NOMO-1 treated with dmso at 0.1 percent for 144 hours (cell line): ENCODE results near the gene ARHGEF38.
"Not testable (repeated sequence)": the region's sequence is repeated elsewhere in the genome, so short reads cannot be mapped to it uniquely, and the experiment has no call there.

ENCODE experiments used
- DNase-seq: peaks from one replicate; lab custom pipeline; 2025; ENCODE audit not compliant: unreplicated experiment; lab: John Stamatoyannopoulos, UW

ARHGEF38 gene

GRCh38 chr4:105607876-105608275 lies 55.5 kb downstream of the ARHGEF38 start:
- no peak for DNase-seq

GRCh38 chr4:105609819-105610218 lies 57.4 kb downstream of the ARHGEF38 start:
- DNase-seq: not testable (repeated sequence)

GRCh38 chr4:105613306-105613705 lies 60.9 kb downstream of the ARHGEF38 start:
- DNase-seq: no peak

DNA sequence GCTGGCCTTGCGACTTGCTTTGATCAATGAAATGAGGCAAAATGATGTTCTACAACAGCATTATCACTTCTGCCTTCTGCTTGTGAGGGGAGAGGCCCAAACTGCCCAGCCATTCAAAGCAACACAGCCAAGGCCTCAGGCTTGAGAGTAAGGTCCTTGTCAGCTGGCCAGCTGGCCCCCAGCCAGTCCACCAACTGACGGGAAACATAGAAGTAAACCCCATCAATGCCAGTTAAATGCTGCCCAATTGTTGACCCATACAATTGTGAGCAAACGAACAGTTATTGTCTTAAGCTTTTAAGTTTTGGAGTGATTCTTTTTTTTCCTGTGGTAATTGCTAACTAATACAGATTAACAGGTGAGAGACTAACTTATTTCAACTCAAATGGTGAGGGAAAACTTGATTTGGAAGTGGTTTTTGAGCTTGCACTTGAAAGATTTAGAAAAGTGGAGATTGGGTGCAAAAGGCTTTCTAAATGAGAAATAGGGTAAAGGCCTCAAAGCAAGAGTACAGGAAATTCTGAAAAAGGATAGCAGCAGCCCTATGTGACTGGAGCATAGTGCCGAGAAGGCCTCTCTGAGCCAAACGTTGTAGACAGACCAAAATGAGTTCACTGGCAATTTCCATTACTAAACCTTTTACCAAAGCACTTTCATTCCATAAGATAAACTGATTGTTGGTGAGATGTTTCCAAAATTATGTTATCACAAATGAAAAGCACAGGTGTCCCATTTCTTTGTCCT lies 66.9 kb downstream of the ARHGEF38 start:
- no peak for DNase-seq

DNA sequence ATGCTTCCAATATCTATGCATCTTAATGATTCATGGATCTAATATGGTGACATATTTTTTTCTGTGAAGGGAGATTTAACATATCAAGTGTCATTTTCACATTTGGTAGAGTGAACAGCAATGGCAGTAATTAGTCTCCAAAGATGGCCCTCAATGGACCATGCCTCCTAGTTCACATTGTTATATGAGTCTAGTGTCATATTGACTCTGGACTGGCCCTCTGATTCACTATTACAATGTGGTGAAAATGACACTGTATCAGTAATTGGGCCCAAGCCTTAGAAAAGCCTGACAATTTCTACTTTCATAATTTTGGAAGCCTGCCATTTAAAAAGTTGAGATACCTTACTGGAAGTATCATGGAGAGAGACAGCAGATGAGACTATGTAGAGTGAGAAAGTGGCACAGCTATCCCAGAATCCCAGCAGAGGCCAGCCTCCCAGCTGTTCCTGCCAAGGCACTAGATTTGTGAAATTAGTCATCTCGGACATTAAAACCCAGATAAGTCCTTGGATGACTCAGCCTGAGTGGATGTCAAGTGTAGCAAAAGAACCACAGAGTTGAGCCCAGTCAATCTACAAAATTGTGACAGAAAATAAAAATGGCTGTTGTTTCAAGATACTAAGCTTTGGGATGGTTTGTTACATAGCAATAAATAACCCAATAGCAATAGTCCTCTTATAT lies 68.4 kb downstream of the ARHGEF38 start:
- no peak for DNase-seq

DNA sequence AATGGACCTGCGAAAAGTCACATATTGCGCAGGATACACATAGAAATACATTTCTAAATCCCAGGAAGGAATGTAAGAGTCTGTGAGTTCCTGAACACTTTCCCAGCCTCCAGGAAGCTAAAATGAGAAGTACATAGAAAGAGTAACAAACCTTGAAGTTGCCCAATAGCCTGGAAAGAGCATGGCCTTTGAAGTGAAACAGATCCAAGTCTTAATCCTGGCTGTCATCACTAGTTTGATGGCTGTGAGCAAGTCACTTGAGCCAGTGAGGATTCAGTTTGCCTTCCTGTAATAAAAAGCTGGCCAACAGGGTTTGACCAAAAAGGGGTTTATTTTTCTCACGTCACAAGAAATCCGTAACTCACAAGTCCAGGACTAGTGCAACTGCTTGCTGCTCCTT lies 69.8 kb downstream of the ARHGEF38 start:
- no peak for DNase-seq

- DNase-seq: no peak
Measured at GRCh38 chr4:105623099-105623498, 70.7 kb downstream of the ARHGEF38 start.

DNA sequence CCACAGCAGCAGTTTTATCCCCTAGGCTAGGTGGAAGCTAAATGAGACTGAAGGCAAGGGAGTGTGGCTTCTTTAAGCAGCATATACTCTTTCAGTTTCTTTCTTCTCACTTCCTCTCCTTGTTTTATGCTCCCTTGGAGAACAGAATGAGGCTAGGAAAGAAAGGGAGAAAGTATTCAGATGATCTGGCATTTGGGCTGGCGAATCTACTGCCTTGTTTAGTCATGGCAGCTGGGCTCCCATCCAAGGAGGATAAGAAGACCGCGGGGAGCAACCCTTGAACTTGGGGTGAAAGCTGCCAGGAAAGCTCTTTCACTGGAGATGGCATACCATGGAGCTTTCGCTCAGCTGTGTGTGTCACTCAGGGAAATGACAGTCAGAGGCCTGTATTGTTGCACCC lies 72.1 kb downstream of the ARHGEF38 start:
- DNase-seq: no peak

DNA sequence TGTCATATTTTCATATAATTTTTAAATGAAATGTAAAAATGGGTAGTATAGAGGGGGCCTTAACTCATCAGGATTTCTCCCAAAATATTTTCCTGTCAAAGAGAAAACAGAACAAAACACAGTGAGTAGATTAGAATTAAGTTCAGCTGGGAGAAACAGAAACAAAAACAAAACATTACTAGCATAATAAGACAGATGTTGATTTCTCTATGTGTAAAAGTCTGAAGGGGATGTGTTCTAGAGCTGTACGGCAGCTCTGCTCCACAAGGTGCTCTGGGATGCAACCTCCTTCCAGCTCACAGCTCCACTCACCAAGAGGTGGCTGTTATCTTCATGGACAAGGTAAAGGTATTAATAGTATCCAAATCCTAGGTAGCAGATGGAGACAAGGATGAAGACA lies 72.8 kb downstream of the ARHGEF38 start:
- no peak for DNase-seq

- no peak for DNase-seq
Measured at GRCh38 chr4:105626846-105627245, 74.4 kb downstream of the ARHGEF38 start.

GRCh38 chr4:105627620-105628019 lies 75.2 kb downstream of the ARHGEF38 start:
- DNase-seq: no peak

DNA sequence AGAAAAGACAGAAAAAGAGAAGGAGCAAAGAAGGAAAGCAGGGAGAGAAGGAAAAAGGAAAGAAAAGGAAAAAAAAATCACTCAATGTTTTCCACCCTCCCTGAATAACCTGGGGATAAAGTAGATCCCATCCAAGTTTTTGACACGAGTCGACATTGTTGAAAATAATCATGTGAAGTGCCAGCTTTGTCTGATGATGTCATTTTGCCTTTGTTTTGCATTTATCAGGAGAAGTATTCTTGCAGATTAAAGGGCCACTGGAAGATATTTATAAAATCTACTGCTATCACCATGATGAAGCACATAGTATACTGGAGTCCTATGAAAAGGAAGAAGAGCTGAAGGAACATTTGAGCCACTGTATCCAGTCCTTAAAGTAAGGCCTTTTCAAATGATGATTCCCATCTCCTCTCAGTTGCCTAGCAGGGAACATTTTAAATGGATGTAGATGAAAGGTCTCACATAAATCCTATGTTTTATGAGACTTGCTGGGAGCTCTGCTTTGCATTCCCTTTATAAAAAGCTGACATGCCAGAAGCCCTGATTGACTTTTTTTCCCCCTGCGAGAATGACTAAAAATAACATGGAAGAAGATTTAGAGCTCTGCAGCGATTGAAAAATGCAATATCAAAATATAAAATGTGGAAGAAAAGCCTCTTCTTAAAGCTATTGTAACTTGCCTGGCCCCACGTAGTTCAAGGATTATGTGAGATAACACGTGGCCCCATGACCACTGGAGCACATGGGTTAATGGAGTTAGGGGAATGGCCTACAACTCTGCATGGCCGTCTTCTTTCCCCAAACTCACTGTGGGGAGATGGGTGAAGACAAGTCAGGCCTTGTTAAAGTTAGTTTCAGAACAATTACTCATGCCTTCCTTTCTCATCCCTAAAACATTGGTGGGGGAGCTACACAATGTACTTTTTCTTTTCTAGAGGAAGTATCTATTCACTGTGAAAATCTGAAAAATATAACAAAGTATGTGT lies 78.5 kb downstream of the ARHGEF38 start:
- DNase-seq: no peak

- DNase-seq: no peak
Measured at GRCh38 chr4:105631818-105632400, 79.5 kb downstream of the ARHGEF38 start.

GRCh38 chr4:105632599-105632998 lies 80.2 kb downstream of the ARHGEF38 start:
- DNase-seq: no peak

- no peak for DNase-seq
Measured at GRCh38 chr4:105633241-105633640, 80.8 kb downstream of the ARHGEF38 start.

DNA sequence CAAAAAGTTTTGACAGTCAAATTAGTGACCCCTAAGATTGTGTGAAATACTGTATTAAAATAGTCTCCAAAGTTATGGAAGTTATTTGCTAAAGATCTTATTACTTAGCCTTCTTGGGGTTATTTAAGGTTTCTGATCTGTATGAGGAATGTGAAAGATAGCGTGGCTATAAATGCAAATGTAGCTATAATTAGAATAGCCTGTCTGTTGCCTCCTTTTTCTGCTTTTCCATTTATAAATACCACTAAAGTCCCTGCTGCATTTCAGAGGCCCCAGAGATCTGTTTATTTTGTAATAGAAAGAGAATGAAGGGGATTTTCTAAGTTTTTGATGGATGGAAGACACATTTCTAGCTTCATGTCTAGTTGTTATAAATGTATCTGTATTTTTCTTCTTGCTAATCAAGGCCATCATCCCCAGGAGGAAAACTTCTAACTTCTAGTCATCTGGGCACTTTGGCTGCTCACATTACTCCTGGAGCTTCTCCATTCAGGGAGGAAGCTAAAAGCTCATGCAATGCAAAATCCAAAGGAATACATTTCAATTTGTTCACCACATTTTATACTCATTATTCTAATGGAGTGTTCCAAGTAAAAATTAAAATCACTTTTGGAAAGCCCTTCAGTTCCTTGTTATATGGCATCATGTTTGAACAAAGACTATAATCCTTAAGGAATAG lies 82.1 kb downstream of the ARHGEF38 start:
- DNase-seq: no peak

DNA sequence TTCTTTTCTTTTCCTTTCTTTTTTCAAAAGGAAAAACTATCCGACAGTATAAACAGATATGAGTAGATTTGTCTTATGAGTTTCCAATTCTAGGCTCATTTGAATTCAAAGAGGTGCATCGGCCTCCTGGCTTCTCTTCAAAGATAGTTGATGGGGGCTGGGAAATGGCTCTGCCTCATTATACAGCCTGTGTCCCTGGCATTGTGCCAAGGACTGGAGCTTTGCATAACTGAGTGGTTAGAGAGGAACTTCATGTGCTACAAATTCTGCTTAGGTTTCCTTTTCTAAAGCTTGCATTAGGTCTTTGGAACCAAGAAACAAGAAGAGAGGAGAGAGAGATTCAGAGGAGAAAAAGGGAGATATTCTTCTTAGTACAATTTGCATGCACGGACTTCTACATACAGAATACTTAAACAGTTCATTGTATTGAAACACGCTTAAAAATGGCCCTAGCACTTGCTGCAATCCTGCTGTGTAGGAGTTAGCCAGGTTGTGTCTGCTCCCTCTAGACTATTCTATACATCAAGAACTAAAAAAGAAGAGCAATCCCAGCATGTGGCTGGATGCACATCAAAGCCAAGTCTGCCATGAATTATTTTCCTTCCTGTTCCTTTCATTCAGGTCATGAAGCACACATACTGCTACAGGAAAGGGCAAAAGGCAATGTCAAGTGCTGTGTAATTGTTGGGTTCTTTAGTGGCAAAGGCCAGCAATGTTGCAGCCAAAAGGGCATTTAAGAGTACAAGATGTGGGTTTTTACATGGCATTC lies 85.2 kb downstream of the ARHGEF38 start:
- DNase-seq: peak; percentile 28

GRCh38 chr4:105641845-105642244 lies 89.4 kb downstream of the ARHGEF38 start:
- no peak for DNase-seq

GRCh38 chr4:105644257-105644656 lies 91.8 kb downstream of the ARHGEF38 start:
- DNase-seq: no peak

GRCh38 chr4:105645440-105645839 lies 93.0 kb downstream of the ARHGEF38 start:
- DNase-seq: no peak
